Ishikawa (cell line): ENCODE measurements around the gene POU3F3.

Experiments used
- CEBPB ChIP-seq: IDR thresholded peaks from 2 replicates; pipeline ENCODE4 v1.6.1; 2012
- EGR1 ChIP-seq: IDR thresholded peaks from 2 replicates; pipeline ENCODE4 v1.6.1; 2012
- EP300 ChIP-seq: IDR thresholded peaks from 2 replicates; pipeline ENCODE4 v1.6.1; 2012; ENCODE audit warnings: borderline replicate concordance
- MAX ChIP-seq: IDR thresholded peaks from 2 replicates; pipeline ENCODE4 v1.6.1; 2012
- NFIC ChIP-seq: IDR thresholded peaks from 2 replicates; pipeline ENCODE4 v1.6.1; 2012
- RAD21 ChIP-seq: IDR thresholded peaks from 2 replicates; pipeline ENCODE4 v1.6.1; 2012; ENCODE audit warnings: low read depth
- REST ChIP-seq: IDR thresholded peaks from 2 replicates; pipeline ENCODE4 v1.6.1; 2012; ENCODE audit warnings: low read depth, mild to moderate bottlenecking
- TAF1 ChIP-seq: IDR thresholded peaks from 2 replicates; pipeline ENCODE4 v1.6.1; 2012; ENCODE audit warnings: low read depth, mild to moderate bottlenecking
- YY1 ChIP-seq: IDR thresholded peaks from 2 replicates; pipeline ENCODE4 v1.6.1; 2012; ENCODE audit warnings: low read depth
- TF ChIP-seq, protein P1 (sequence below): IDR thresholded peaks from 2 replicates; pipeline ENCODE4 v1.6.1; 2012

GRCh38 chr2:104876606-104877570, 23.0 kb downstream of the POU3F3 start:
- no peak for TF ChIP-seq EP300
- no peak for TF ChIP-seq YY1
- no peak for TF ChIP-seq REST
- TF ChIP-seq EGR1 = no peak
- no peak for TF ChIP-seq CEBPB
- TF ChIP-seq, protein P1, sequence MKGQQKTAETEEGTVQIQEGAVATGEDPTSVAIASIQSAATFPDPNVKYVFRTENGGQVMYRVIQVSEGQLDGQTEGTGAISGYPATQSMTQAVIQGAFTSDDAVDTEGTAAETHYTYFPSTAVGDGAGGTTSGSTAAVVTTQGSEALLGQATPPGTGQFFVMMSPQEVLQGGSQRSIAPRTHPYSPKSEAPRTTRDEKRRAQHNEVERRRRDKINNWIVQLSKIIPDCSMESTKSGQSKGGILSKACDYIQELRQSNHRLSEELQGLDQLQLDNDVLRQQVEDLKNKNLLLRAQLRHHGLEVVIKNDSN = no peak
- no peak for TF ChIP-seq MAX
- TF ChIP-seq TAF1 = no peak
- TF ChIP-seq NFIC = no peak
- TF ChIP-seq RAD21 = no peak
